Measurements from ENCODE around the gene RALGPS2.

RALGPS2 gene

DNA sequence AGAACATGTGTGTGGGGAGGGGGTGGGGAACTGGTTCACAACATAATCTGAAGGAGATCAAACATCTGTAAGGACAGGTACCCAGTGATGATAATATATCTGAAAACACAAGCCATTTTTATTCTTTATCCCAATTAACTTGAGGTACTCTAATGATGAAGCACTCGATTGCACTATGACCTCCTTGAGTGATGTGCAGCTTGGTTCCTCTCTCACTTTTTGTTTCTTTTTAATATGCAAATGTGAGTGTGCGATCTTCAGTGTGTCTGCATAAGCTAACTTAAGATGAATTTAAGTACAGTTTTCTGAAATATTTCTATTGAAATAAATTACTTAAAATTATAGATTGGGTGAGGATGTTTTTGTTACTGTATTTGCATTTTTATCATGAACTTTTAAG, 196.5 kb downstream of the RALGPS2 start:
- no peaks in the 10 kb centered on the region for H3K27me3 ChIP-seq (ENCODE audit: low read length)
- H3K4me3 ChIP-seq (ENCODE audit: insufficient read depth, low read length, poor library complexity, severe bottlenecking): no peak overlapping the region
- H3K9ac ChIP-seq (ENCODE audit: low read length): no peak overlapping the region
- H3F3A ChIP-seq (ENCODE audit: insufficient read depth): peaks cover 11% of the 10 kb centered on the region; the same call in 1 of the 2 replicates
- H3K79me2 ChIP-seq (ENCODE audit: insufficient read depth, low read length): no peaks in the 10 kb centered on the region
- TF ChIP-seq, protein P1, sequence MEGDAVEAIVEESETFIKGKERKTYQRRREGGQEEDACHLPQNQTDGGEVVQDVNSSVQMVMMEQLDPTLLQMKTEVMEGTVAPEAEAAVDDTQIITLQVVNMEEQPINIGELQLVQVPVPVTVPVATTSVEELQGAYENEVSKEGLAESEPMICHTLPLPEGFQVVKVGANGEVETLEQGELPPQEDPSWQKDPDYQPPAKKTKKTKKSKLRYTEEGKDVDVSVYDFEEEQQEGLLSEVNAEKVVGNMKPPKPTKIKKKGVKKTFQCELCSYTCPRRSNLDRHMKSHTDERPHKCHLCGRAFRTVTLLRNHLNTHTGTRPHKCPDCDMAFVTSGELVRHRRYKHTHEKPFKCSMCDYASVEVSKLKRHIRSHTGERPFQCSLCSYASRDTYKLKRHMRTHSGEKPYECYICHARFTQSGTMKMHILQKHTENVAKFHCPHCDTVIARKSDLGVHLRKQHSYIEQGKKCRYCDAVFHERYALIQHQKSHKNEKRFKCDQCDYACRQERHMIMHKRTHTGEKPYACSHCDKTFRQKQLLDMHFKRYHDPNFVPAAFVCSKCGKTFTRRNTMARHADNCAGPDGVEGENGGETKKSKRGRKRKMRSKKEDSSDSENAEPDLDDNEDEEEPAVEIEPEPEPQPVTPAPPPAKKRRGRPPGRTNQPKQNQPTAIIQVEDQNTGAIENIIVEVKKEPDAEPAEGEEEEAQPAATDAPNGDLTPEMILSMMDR (IDR thresholded peaks at IDR 0.05; ENCODE audit: insufficient read depth, low read length, poor library complexity, severe bottlenecking): no peak
- no peak for TF ChIP-seq EZH2phosphoT487 (conservative IDR thresholded peaks at IDR 0.05; ENCODE audit: low read length)
- H3K9me2 ChIP-seq (replicated peaks; ENCODE audit: insufficient read depth, low read length): no peaks in the 10 kb centered on the region
- no peak overlapping the region for H2AFZ ChIP-seq (ENCODE audit: low read depth, low read length, severe bottlenecking)
- H3K9me3 ChIP-seq (ENCODE audit: insufficient read depth, low read length): no peaks in the 10 kb centered on the region
- no peak overlapping the region for H3K4me2 ChIP-seq (ENCODE audit: low read depth, low read length, poor library complexity, severe bottlenecking)
- H4K20me1 ChIP-seq (ENCODE audit: low read depth, low read length): no peaks in the 10 kb centered on the region
- peaks cover 52% of the 10 kb centered on the region for H3K36me3 ChIP-seq (ENCODE audit: low read length)
- no peak overlapping the region for H3K27ac ChIP-seq (ENCODE audit: low read depth, low read length)

DNA sequence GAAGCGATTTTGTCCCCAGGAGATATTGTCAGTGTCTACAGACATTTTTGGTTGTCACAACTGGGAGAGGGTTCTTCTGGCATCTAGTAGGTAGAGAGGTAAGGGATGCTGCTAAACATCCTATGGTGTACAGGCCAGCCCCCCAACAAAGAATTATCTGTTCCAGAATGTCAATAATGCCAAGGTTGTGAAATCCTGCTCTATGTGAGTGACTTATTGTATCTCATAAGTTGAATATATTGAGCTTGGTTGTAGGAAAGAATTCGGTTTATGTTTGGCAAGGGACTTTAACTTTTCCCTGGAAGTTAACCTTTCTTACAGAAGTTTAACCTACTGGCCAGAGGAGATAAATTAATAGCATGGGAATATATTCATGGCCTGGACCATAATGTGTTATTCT, 198.5 kb downstream of the RALGPS2 start:
- H3K36me3 ChIP-seq (ENCODE audit: low read length): peaks cover 33% of the 10 kb centered on the region
- H3K79me2 ChIP-seq (ENCODE audit: insufficient read depth, low read length): no peaks in the 10 kb centered on the region
- H4K20me1 ChIP-seq (ENCODE audit: low read depth, low read length): no peaks in the 10 kb centered on the region
- no peak overlapping the region for H3K27ac ChIP-seq (ENCODE audit: low read depth, low read length)
- H3K4me2 ChIP-seq (ENCODE audit: low read depth, low read length, poor library complexity, severe bottlenecking): no peak overlapping the region
- H3F3A ChIP-seq (ENCODE audit: insufficient read depth): peaks cover 15% of the 10 kb centered on the region
- H3K4me3 ChIP-seq (ENCODE audit: insufficient read depth, low read length, poor library complexity, severe bottlenecking): no peak overlapping the region
- no peak overlapping the region for H3K9ac ChIP-seq (ENCODE audit: low read length)
- no peaks in the 10 kb centered on the region for H3K27me3 ChIP-seq (ENCODE audit: low read length)
- H3K9me3 ChIP-seq (ENCODE audit: insufficient read depth, low read length): no peaks in the 10 kb centered on the region
- TF ChIP-seq EZH2phosphoT487 (conservative IDR thresholded peaks at IDR 0.05; ENCODE audit: low read length): no peak
- TF ChIP-seq, protein P1 (IDR thresholded peaks at IDR 0.05; ENCODE audit: insufficient read depth, low read length, poor library complexity, severe bottlenecking): no peak
- H3K9me2 ChIP-seq (replicated peaks; ENCODE audit: insufficient read depth, low read length): no peaks in the 10 kb centered on the region
- H2AFZ ChIP-seq (ENCODE audit: low read depth, low read length, severe bottlenecking): no peak overlapping the region

DNA sequence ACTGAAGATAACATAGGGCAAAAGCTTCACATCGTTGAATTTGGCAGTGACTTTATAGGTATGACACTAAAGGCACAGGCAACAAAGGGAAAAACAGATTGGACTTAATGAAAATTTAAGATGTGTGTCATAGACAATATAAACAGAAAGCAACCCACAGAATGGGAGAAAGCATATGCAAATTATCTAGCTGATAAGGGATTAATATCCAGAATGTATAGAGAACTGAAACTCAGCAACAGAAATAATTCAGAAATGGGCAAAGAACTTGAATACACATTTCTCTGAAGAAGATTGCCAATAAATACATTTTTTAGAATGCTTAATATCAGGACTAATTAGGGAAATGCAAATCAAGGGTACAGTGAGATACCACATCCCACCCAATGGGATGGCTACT, 201.0 kb downstream of the RALGPS2 start:
- H3K27me3 ChIP-seq (ENCODE audit: low read length): no peaks in the 10 kb centered on the region
- H3K36me3 ChIP-seq (ENCODE audit: low read length): peaks cover 15% of the 10 kb centered on the region
- no peaks in the 10 kb centered on the region for H3K9me3 ChIP-seq (ENCODE audit: insufficient read depth, low read length)
- peaks cover 18% of the 10 kb centered on the region for H3F3A ChIP-seq (ENCODE audit: insufficient read depth)
- H3K79me2 ChIP-seq (ENCODE audit: insufficient read depth, low read length): no peaks in the 10 kb centered on the region
- no peaks in the 10 kb centered on the region for H3K9me2 ChIP-seq (replicated peaks; ENCODE audit: insufficient read depth, low read length)
- H2AFZ ChIP-seq (ENCODE audit: low read depth, low read length, severe bottlenecking): no peak overlapping the region
- no peaks in the 10 kb centered on the region for H4K20me1 ChIP-seq (ENCODE audit: low read depth, low read length)
- no peak overlapping the region for H3K27ac ChIP-seq (ENCODE audit: low read depth, low read length)
- no peak overlapping the region for H3K9ac ChIP-seq (ENCODE audit: low read length)
- no peak overlapping the region for H3K4me2 ChIP-seq (ENCODE audit: low read depth, low read length, poor library complexity, severe bottlenecking)
- TF ChIP-seq, protein P1 (IDR thresholded peaks at IDR 0.05; ENCODE audit: insufficient read depth, low read length, poor library complexity, severe bottlenecking): no peak
- TF ChIP-seq EZH2phosphoT487 (conservative IDR thresholded peaks at IDR 0.05; ENCODE audit: low read length): no peak
- H3K4me3 ChIP-seq (ENCODE audit: insufficient read depth, low read length, poor library complexity, severe bottlenecking): no peak overlapping the region

Data from SU-DHL-6 (cell line).